GM19324 (cell line): ENCODE measurements around the gene SAXO1.
"Not testable (repeated sequence)": the region's sequence is repeated elsewhere in the genome, so short reads cannot be mapped to it uniquely, and the experiment has no call there.

Experiments
- ATAC-seq: cut with Tn5 transposase; IDR thresholded peaks from one replicate; pipeline ENCODE4 v1.9.1; 2021; ENCODE audit warnings: mild to moderate bottlenecking, moderate library complexity; ENCODE audit not compliant: unreplicated experiment, low FRiP score

The SAXO1 gene

GRCh38 chr9:18971909-18972308, 61.1 kb downstream of the SAXO1 start:
- no peak for ATAC-seq

- no peak for ATAC-seq
Observed at GRCh38 chr9:18971404-18971803, 61.6 kb downstream of the SAXO1 start.

- no peak for ATAC-seq
Observed at GRCh38 chr9:18970393-18970792, 62.6 kb downstream of the SAXO1 start.

GRCh38 chr9:18969128-18969527, 63.9 kb downstream of the SAXO1 start:
- no peak for ATAC-seq

GRCh38 chr9:18955626-18956025, 77.4 kb downstream of the SAXO1 start:
- ATAC-seq = no peak

- ATAC-seq = no peak
Observed at GRCh38 chr9:18951936-18952335, 81.1 kb downstream of the SAXO1 start.

GRCh38 chr9:18947892-18948339, 85.1 kb downstream of the SAXO1 start:
- no peak for ATAC-seq

- ATAC-seq = no peak
Observed at GRCh38 chr9:18942801-18943200, 90.2 kb downstream of the SAXO1 start.

- ATAC-seq = no peak
Observed at GRCh38 chr9:18941060-18941740, 91.8 kb downstream of the SAXO1 start.

GRCh38 chr9:18939943-18940342, 93.1 kb downstream of the SAXO1 start:
- no peak for ATAC-seq

- ATAC-seq = no peak
Observed at GRCh38 chr9:18936094-18936871, 96.7 kb downstream of the SAXO1 start.

- ATAC-seq = no peak
Observed at GRCh38 chr9:18935541-18935940, 97.5 kb downstream of the SAXO1 start.

GRCh38 chr9:18930611-18931010, 102.4 kb downstream of the SAXO1 start:
- ATAC-seq = not testable (repeated sequence)

- no peak for ATAC-seq
Observed at GRCh38 chr9:18928711-18929110, 104.3 kb downstream of the SAXO1 start.

GRCh38 chr9:18926513-18926912, 106.5 kb downstream of the SAXO1 start:
- ATAC-seq = no peak

- ATAC-seq = no peak
Observed at GRCh38 chr9:18925880-18926279, 107.1 kb downstream of the SAXO1 start.

GRCh38 chr9:18923671-18924430, 109.2 kb downstream of the SAXO1 start:
- ATAC-seq = no peak

- ATAC-seq = no peak
Observed at GRCh38 chr9:18923167-18923566, 109.8 kb downstream of the SAXO1 start.

- ATAC-seq = no peak
Observed at GRCh38 chr9:18922161-18922885, 110.7 kb downstream of the SAXO1 start.

GRCh38 chr9:18921366-18922075, 111.5 kb downstream of the SAXO1 start:
- ATAC-seq = no peak
